ENCODE results near the gene SYCE3.

GRCh38 chr22:50604256-50605001 is 41.7 kb upstream of the SYCE3 start:
- no peak for TF ChIP-seq CTCF (IDR thresholded peaks at IDR 0.05; ENCODE audit: insufficient read depth, low read length, poor library complexity, severe bottlenecking)
- TF ChIP-seq EZH2phosphoT487 (conservative IDR thresholded peaks at IDR 0.05; ENCODE audit: low read length): no peak
